ENCODE results near the gene GLTP.

Gene GLTP

GRCh38 chr12:109832541-109833306 is 47.6 kb downstream of the GLTP start:
- TF ChIP-seq CTCF (IDR thresholded peaks at IDR 0.05; ENCODE audit: borderline replicate concordance, insufficient read depth, low read depth, low read length): no peak
- no peak overlapping the region for H3K4me3 ChIP-seq (ENCODE audit: low read depth, low read length)

- H3K4me3 ChIP-seq (ENCODE audit: low read depth, low read length): no peak overlapping the region
- no peak for TF ChIP-seq CTCF (IDR thresholded peaks at IDR 0.05; ENCODE audit: borderline replicate concordance, insufficient read depth, low read depth, low read length)
These were observed 48.4 kb downstream of the GLTP start for GRCh38 chr12:109831929-109832328.

- TF ChIP-seq CTCF (IDR thresholded peaks at IDR 0.05; ENCODE audit: borderline replicate concordance, insufficient read depth, low read depth, low read length): no peak
- H3K4me3 ChIP-seq (ENCODE audit: low read depth, low read length): no peak overlapping the region
These were observed 49.0 kb downstream of the GLTP start for GRCh38 chr12:109831365-109831764.

GRCh38 chr12:109830718-109831117 is 49.6 kb downstream of the GLTP start:
- no peak overlapping the region for H3K4me3 ChIP-seq (ENCODE audit: low read depth, low read length)
- no peak for TF ChIP-seq CTCF (IDR thresholded peaks at IDR 0.05; ENCODE audit: borderline replicate concordance, insufficient read depth, low read depth, low read length)

- TF ChIP-seq CTCF (IDR thresholded peaks at IDR 0.05; ENCODE audit: borderline replicate concordance, insufficient read depth, low read depth, low read length): no peak
- no peak overlapping the region for H3K4me3 ChIP-seq (ENCODE audit: low read depth, low read length)
These were observed 50.1 kb downstream of the GLTP start for GRCh38 chr12:109830267-109830666.

- H3K4me3 ChIP-seq (ENCODE audit: low read depth, low read length): no peak overlapping the region
- TF ChIP-seq CTCF (IDR thresholded peaks at IDR 0.05; ENCODE audit: borderline replicate concordance, insufficient read depth, low read depth, low read length): no peak
These were observed 50.7 kb downstream of the GLTP start for GRCh38 chr12:109829667-109830066.

GRCh38 chr12:109828754-109829511 is 51.4 kb downstream of the GLTP start:
- no peak for TF ChIP-seq CTCF (IDR thresholded peaks at IDR 0.05; ENCODE audit: borderline replicate concordance, insufficient read depth, low read depth, low read length)
- no peak overlapping the region for H3K4me3 ChIP-seq (ENCODE audit: low read depth, low read length)
